Transverse colon (tissue), 3 donors: ENCODE measurements around the gene ZNF629.

Experiments
- EP300 ChIP-seq: sonication (generic); formaldehyde crosslinking; IDR thresholded peaks from one replicate; pipeline ENCODE4 v1.6.1; 2017; ENCODE audit warnings: antibody characterized with exemption, low read depth
- TF ChIP-seq, protein P1 (sequence below), 5 experiments: fragments of 200-600 bp in 3 of 5; fragments of 450-650 bp in 2 of 5; sonication (generic) in 3 of 5; IDR thresholded peaks; 1 replicate in 2 of 5; 2 replicates in 3 of 5; pipeline ENCODE4 v1.5.1; 2016 to 2017; ENCODE audit warnings: antibody characterized with exemption in 5 of 5, inconsistent platforms in 3 of 5, mild to moderate bottlenecking in 2 of 5, moderate library complexity in 1 of 5

DNA sequence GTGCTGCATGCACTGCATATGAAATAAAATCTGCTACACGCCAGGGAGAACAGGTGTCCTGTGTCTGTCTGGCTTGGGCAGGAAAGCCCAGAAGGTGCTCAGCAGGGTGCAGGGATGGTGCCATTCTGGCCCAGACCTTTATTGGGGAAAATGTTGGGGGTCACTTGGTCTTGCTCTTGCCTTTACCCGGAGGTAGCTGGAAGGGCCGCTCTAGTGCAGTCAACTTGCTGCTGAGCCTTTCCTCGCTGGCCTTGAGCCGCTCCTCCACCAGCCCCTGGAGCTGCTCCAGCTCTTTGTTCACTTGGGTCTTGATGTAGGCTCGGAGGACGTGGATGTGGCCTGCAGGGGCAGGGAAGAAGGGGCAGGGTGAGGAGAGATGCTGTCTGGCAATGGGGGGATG is 29.7 kb downstream of the ZNF629 start:
- TF ChIP-seq, protein P1, sequence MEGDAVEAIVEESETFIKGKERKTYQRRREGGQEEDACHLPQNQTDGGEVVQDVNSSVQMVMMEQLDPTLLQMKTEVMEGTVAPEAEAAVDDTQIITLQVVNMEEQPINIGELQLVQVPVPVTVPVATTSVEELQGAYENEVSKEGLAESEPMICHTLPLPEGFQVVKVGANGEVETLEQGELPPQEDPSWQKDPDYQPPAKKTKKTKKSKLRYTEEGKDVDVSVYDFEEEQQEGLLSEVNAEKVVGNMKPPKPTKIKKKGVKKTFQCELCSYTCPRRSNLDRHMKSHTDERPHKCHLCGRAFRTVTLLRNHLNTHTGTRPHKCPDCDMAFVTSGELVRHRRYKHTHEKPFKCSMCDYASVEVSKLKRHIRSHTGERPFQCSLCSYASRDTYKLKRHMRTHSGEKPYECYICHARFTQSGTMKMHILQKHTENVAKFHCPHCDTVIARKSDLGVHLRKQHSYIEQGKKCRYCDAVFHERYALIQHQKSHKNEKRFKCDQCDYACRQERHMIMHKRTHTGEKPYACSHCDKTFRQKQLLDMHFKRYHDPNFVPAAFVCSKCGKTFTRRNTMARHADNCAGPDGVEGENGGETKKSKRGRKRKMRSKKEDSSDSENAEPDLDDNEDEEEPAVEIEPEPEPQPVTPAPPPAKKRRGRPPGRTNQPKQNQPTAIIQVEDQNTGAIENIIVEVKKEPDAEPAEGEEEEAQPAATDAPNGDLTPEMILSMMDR (IDR thresholded peaks at IDR 0.05), result no peak
- no peak for TF ChIP-seq EP300
